C4-2B (cell line): ENCODE data around the gene CFAP299.

ENCODE experiments used
- ZFX ChIP-seq: fragments of 450-650 bp; IDR thresholded peaks from 2 replicates; pipeline ENCODE4 v1.6.1; 2017
- TF ChIP-seq, protein P1 (sequence below): fragments of 450-650 bp; conservative IDR thresholded peaks from 2 replicates; pipeline ENCODE4 v1.5.1; 2017; ENCODE audit warnings: mild to moderate bottlenecking

GRCh38 chr4:80568891-80569290, 233.4 kb downstream of the CFAP299 start:
- TF ChIP-seq, protein P1, sequence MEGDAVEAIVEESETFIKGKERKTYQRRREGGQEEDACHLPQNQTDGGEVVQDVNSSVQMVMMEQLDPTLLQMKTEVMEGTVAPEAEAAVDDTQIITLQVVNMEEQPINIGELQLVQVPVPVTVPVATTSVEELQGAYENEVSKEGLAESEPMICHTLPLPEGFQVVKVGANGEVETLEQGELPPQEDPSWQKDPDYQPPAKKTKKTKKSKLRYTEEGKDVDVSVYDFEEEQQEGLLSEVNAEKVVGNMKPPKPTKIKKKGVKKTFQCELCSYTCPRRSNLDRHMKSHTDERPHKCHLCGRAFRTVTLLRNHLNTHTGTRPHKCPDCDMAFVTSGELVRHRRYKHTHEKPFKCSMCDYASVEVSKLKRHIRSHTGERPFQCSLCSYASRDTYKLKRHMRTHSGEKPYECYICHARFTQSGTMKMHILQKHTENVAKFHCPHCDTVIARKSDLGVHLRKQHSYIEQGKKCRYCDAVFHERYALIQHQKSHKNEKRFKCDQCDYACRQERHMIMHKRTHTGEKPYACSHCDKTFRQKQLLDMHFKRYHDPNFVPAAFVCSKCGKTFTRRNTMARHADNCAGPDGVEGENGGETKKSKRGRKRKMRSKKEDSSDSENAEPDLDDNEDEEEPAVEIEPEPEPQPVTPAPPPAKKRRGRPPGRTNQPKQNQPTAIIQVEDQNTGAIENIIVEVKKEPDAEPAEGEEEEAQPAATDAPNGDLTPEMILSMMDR: no peak
- no peak for TF ChIP-seq ZFX
